H9 (cell line): ENCODE results near the gene CHPT1. TPM values are rescaled to one million over a fixed set of nuclear protein-coding genes. Genes with fewer than 3 reads are reported as not detected.

Experiments
- DNase-seq: peaks from one replicate; pipeline ENCODE4 v3.0.0-alpha.2; 2017
- H2AFZ ChIP-seq: one replicate; pipeline ENCODE4 v1.6.1; 2013; ENCODE audit warnings: mild to moderate bottlenecking, low read length, control low read depth, moderate library complexity
- H2AK5ac ChIP-seq: 2 replicates; pipeline ENCODE4 v1.6.1; 2013; ENCODE audit warnings: low read length, control low read depth, mixed read lengths; ENCODE audit not compliant: insufficient read length
- H2BK120ac ChIP-seq: one replicate; pipeline ENCODE4 v1.6.1; 2013; ENCODE audit warnings: low read depth, mild to moderate bottlenecking, low read length, control low read depth, inconsistent platforms; ENCODE audit not compliant: poor library complexity, severe bottlenecking
- H2BK12ac ChIP-seq: 2 replicates; pipeline ENCODE4 v1.6.1; 2013; ENCODE audit warnings: low read length, control low read depth, mixed read lengths, low read depth; ENCODE audit not compliant: insufficient read length
- H2BK15ac ChIP-seq: 2 replicates; pipeline ENCODE4 v1.6.1; 2013; ENCODE audit warnings: low read depth, low read length, control low read depth
- H2BK20ac ChIP-seq: one replicate; pipeline ENCODE4 v1.6.1; 2013; ENCODE audit warnings: low read depth, mild to moderate bottlenecking, low read length, control low read depth, inconsistent platforms; ENCODE audit not compliant: poor library complexity, severe bottlenecking
- H2BK5ac ChIP-seq: 2 replicates; pipeline ENCODE4 v1.6.1; 2013; ENCODE audit warnings: low read length, control low read depth, mixed read lengths; ENCODE audit not compliant: insufficient read length
- H3K14ac ChIP-seq: 2 replicates; pipeline ENCODE4 v1.6.1; 2013; ENCODE audit warnings: low read length, control low read depth; ENCODE audit not compliant: insufficient read depth
- H3K18ac ChIP-seq: 2 replicates; pipeline ENCODE4 v1.6.1; 2013; ENCODE audit warnings: low read depth, mild to moderate bottlenecking, mixed read lengths, low read length, control low read depth; ENCODE audit not compliant: insufficient read length
- H3K23ac ChIP-seq: 2 replicates; pipeline ENCODE4 v1.6.1; 2013; ENCODE audit warnings: low read length, control low read depth, mixed read lengths, low read depth; ENCODE audit not compliant: insufficient read length
- H3K23me2 ChIP-seq: 2 replicates; pipeline ENCODE4 v1.6.1; 2013; ENCODE audit warnings: low read depth, mild to moderate bottlenecking, mixed read lengths, low read length, control low read depth; ENCODE audit not compliant: insufficient read length, poor library complexity, severe bottlenecking
- H3K27ac ChIP-seq: 2 replicates; pipeline ENCODE4 v1.5.1; 2013; ENCODE audit warnings: low read length, control low read depth, mixed read lengths, low read depth; ENCODE audit not compliant: insufficient read length
- H3K27me3 ChIP-seq: 2 replicates; pipeline ENCODE4 v1.6.1; 2013; ENCODE audit warnings: low read length, control low read depth, inconsistent platforms; ENCODE audit not compliant: insufficient read depth
- H3K4ac ChIP-seq: 2 replicates; pipeline ENCODE4 v1.6.1; 2013; ENCODE audit warnings: low read depth, mild to moderate bottlenecking, control low read depth, inconsistent platforms, low read length, moderate library complexity
- H3K4me1 ChIP-seq: 2 replicates; pipeline ENCODE4 v1.6.1; 2013; ENCODE audit warnings: low read length, control low read depth, inconsistent platforms; ENCODE audit not compliant: insufficient read depth
- H3K4me2 ChIP-seq: 2 replicates; pipeline ENCODE4 v1.6.1; 2013; ENCODE audit warnings: low read length, control low read depth, mixed read lengths; ENCODE audit not compliant: insufficient read length, insufficient read depth
- H3K56ac ChIP-seq: 2 replicates; pipeline ENCODE4 v1.6.1; 2013; ENCODE audit warnings: low read depth, mild to moderate bottlenecking, mixed read lengths, low read length, control low read depth; ENCODE audit not compliant: insufficient read length
- H3K79me1 ChIP-seq: 2 replicates; pipeline ENCODE4 v1.6.1; 2013; ENCODE audit warnings: low read depth, mild to moderate bottlenecking, moderate library complexity, low read length, control low read depth, inconsistent platforms; ENCODE audit not compliant: insufficient read depth, poor library complexity, severe bottlenecking
- H3K79me2 ChIP-seq: 2 replicates; pipeline ENCODE4 v1.6.1; 2013; ENCODE audit warnings: low read length, control low read depth, inconsistent platforms; ENCODE audit not compliant: insufficient read depth
- H3K9ac ChIP-seq: 2 replicates; pipeline ENCODE4 v1.6.1; 2013; ENCODE audit warnings: low read length, control low read depth, mixed read lengths; ENCODE audit not compliant: insufficient read length; ENCODE audit errors: extremely low read depth
- H3K9me3 ChIP-seq: one replicate; pipeline ENCODE4 v1.6.1; 2013; ENCODE audit warnings: low read depth, low read length, inconsistent platforms; ENCODE audit not compliant: control insufficient read depth
- H3T11ph ChIP-seq: one replicate; pipeline ENCODE4 v1.6.1; 2013; ENCODE audit warnings: mild to moderate bottlenecking, low read length, control low read depth, inconsistent platforms
- H4K20me1 ChIP-seq: one replicate; pipeline ENCODE4 v1.6.1; 2013; ENCODE audit not compliant: control insufficient read depth, insufficient read length, insufficient read depth
- H4K5ac ChIP-seq: 2 replicates; pipeline ENCODE4 v1.6.1; 2013; ENCODE audit warnings: low read depth, mild to moderate bottlenecking, mixed read lengths, low read length, control low read depth; ENCODE audit not compliant: insufficient read length
- H4K8ac ChIP-seq: replicated peaks from 2 replicates; pipeline ENCODE4 v1.6.1; 2013; ENCODE audit warnings: low read length, control low read depth, mixed read lengths, low read depth; ENCODE audit not compliant: insufficient read length
- H4K91ac ChIP-seq: 2 replicates; pipeline ENCODE4 v1.6.1; 2013; ENCODE audit warnings: low read depth, mild to moderate bottlenecking, moderate library complexity, mixed read lengths, low read length, control low read depth; ENCODE audit not compliant: insufficient read length
- H3K27ac Mint-ChIP-seq, 3 experiments: 2 replicates in 2 of 3; 3 replicates in 1 of 3; pipeline ENCODE4 v1.8.0; 2020 to 2021; ENCODE audit warnings: mixed read lengths in 3 of 3, mild to moderate bottlenecking in 1 of 3, moderate library complexity in 1 of 3
- H3K27me3 Mint-ChIP-seq: 2 replicates; pipeline ENCODE4 v1.8.0; 2021; ENCODE audit warnings: low read depth, mild to moderate bottlenecking, moderate library complexity, mixed read lengths
- H3K36me3 Mint-ChIP-seq, 3 experiments: 2 replicates in 2 of 3; 3 replicates in 1 of 3; pipeline ENCODE4 v1.8.0; 2020 to 2021; ENCODE audit warnings: low read depth in 3 of 3, mixed read lengths in 3 of 3; ENCODE audit not compliant: insufficient read depth in 1 of 3
- H3K4me1 Mint-ChIP-seq, 2 experiments: 2 replicates each; pipeline ENCODE4 v1.8.0; 2020; ENCODE audit warnings: mixed read lengths in 2 of 2
- H3K4me3 Mint-ChIP-seq, 2 experiments: 2 replicates in 1 of 2; 3 replicates in 1 of 2; pipeline ENCODE4 v1.8.0; 2020 to 2021; ENCODE audit warnings: mild to moderate bottlenecking in 2 of 2, mixed read lengths in 2 of 2, moderate library complexity in 1 of 2
- H3K9me3 Mint-ChIP-seq, 2 experiments: 2 replicates in 1 of 2; 3 replicates in 1 of 2; pipeline ENCODE4 v1.8.0; 2020; ENCODE audit warnings: mild to moderate bottlenecking in 2 of 2, mixed read lengths in 2 of 2, moderate library complexity in 1 of 2
- total RNA-seq: library from RNA; stranded (reverse); gene quantifications from 2 replicates; pipeline ENCODE4 v1.2.1, GENCODE V29; 2021
- TF ChIP-seq, protein P1 (sequence below): fragments of 200-600 bp; sonication (generic); conservative IDR thresholded peaks from 3 replicates; pipeline ENCODE4 v1.8.0; 2021; ENCODE audit warnings: antibody characterized with exemption, mild to moderate bottlenecking

CHPT1 gene
- total RNA-seq, 1 experiment from 2014 or later, result 17.1 TPM

DNA sequence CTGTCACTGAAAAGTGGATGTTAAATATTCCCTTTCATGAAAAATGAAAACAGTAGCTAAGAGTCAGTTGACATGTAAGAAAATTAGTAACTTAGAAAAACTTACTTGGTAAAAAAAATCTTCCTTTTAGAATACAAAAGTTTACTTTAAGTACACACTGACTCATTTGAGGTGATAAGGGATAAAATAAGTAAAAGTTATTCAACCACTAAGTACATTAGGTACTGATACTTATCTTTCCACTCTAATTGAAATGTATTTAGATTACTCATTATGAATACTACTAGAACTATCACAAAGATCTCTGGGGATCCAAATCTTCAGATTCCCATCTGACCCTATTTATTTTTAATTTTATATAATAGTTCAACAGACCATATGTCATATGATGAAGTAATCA is 29.7 kb downstream of the CHPT1 start:
- no peaks in the 10 kb centered on the region for H3K9me3 ChIP-seq
- no peak overlapping the region for H4K91ac ChIP-seq
- no peak overlapping the region for H2BK120ac ChIP-seq
- H2BK12ac ChIP-seq, result no peak overlapping the region
- H4K20me1 ChIP-seq, result no peaks in the 10 kb centered on the region
- Mint-ChIP-seq H3K36me3 (no peaks in the 10 kb centered on the region), H3K4me3 (no peak overlapping the region), H3K27ac (no peak overlapping the region), H3K27me3 (no peaks in the 10 kb centered on the region), H3K4me1 (no peaks in the 10 kb centered on the region), H3K9me3 (no peaks in the 10 kb centered on the region)
- H3K27me3 ChIP-seq, result no peaks in the 10 kb centered on the region
- H3K9ac ChIP-seq, result no peak overlapping the region
- no peak overlapping the region for H3K27ac ChIP-seq
- H3K79me1 ChIP-seq, result no peaks in the 10 kb centered on the region
- H2BK15ac ChIP-seq, result no peak overlapping the region
- TF ChIP-seq, protein P1, sequence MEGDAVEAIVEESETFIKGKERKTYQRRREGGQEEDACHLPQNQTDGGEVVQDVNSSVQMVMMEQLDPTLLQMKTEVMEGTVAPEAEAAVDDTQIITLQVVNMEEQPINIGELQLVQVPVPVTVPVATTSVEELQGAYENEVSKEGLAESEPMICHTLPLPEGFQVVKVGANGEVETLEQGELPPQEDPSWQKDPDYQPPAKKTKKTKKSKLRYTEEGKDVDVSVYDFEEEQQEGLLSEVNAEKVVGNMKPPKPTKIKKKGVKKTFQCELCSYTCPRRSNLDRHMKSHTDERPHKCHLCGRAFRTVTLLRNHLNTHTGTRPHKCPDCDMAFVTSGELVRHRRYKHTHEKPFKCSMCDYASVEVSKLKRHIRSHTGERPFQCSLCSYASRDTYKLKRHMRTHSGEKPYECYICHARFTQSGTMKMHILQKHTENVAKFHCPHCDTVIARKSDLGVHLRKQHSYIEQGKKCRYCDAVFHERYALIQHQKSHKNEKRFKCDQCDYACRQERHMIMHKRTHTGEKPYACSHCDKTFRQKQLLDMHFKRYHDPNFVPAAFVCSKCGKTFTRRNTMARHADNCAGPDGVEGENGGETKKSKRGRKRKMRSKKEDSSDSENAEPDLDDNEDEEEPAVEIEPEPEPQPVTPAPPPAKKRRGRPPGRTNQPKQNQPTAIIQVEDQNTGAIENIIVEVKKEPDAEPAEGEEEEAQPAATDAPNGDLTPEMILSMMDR, result no peak
- no peak overlapping the region for H3K23ac ChIP-seq
- H3K56ac ChIP-seq, result no peak overlapping the region
- no peak overlapping the region for H2AFZ ChIP-seq
- DNase-seq, result no peak
- H2BK20ac ChIP-seq, result no peak overlapping the region
- H3K18ac ChIP-seq, result no peak overlapping the region
- H2BK5ac ChIP-seq, result no peak overlapping the region
- H3K23me2 ChIP-seq, result no peaks in the 10 kb centered on the region
- no peak overlapping the region for H4K8ac ChIP-seq
- no peak overlapping the region for H3K14ac ChIP-seq
- H3K4me2 ChIP-seq, result no peak overlapping the region
- no peak overlapping the region for H3K4ac ChIP-seq
- no peak overlapping the region for H3T11ph ChIP-seq
- no peak overlapping the region for H2AK5ac ChIP-seq
- H3K79me2 ChIP-seq, result no peaks in the 10 kb centered on the region
- H3K4me1 ChIP-seq, result no peaks in the 10 kb centered on the region
- H4K5ac ChIP-seq, result no peak overlapping the region
